H9 (cell line): ENCODE results near the gene ITPA. TPM values are rescaled to one million over a fixed set of nuclear protein-coding genes. Genes with fewer than 3 reads are reported as not detected.

ENCODE experiments used
- DNase-seq: peaks from one replicate; pipeline ENCODE4 v3.0.0-alpha.2; 2017
- H2AFZ ChIP-seq: one replicate; pipeline ENCODE4 v1.6.1; 2013; ENCODE audit warnings: mild to moderate bottlenecking, low read length, control low read depth, moderate library complexity
- H2AK5ac ChIP-seq: 2 replicates; pipeline ENCODE4 v1.6.1; 2013; ENCODE audit warnings: low read length, control low read depth, mixed read lengths; ENCODE audit not compliant: insufficient read length
- H2BK120ac ChIP-seq: one replicate; pipeline ENCODE4 v1.6.1; 2013; ENCODE audit warnings: low read depth, mild to moderate bottlenecking, low read length, control low read depth, inconsistent platforms; ENCODE audit not compliant: poor library complexity, severe bottlenecking
- H2BK12ac ChIP-seq: 2 replicates; pipeline ENCODE4 v1.6.1; 2013; ENCODE audit warnings: low read length, control low read depth, mixed read lengths, low read depth; ENCODE audit not compliant: insufficient read length
- H2BK15ac ChIP-seq: 2 replicates; pipeline ENCODE4 v1.6.1; 2013; ENCODE audit warnings: low read depth, low read length, control low read depth
- H2BK20ac ChIP-seq: one replicate; pipeline ENCODE4 v1.6.1; 2013; ENCODE audit warnings: low read depth, mild to moderate bottlenecking, low read length, control low read depth, inconsistent platforms; ENCODE audit not compliant: poor library complexity, severe bottlenecking
- H2BK5ac ChIP-seq: 2 replicates; pipeline ENCODE4 v1.6.1; 2013; ENCODE audit warnings: low read length, control low read depth, mixed read lengths; ENCODE audit not compliant: insufficient read length
- H3K14ac ChIP-seq: 2 replicates; pipeline ENCODE4 v1.6.1; 2013; ENCODE audit warnings: low read length, control low read depth; ENCODE audit not compliant: insufficient read depth
- H3K18ac ChIP-seq: 2 replicates; pipeline ENCODE4 v1.6.1; 2013; ENCODE audit warnings: low read depth, mild to moderate bottlenecking, mixed read lengths, low read length, control low read depth; ENCODE audit not compliant: insufficient read length
- H3K23ac ChIP-seq: 2 replicates; pipeline ENCODE4 v1.6.1; 2013; ENCODE audit warnings: low read length, control low read depth, mixed read lengths, low read depth; ENCODE audit not compliant: insufficient read length
- H3K23me2 ChIP-seq: 2 replicates; pipeline ENCODE4 v1.6.1; 2013; ENCODE audit warnings: low read depth, mild to moderate bottlenecking, mixed read lengths, low read length, control low read depth; ENCODE audit not compliant: insufficient read length, poor library complexity, severe bottlenecking
- H3K27ac ChIP-seq: 2 replicates; pipeline ENCODE4 v1.5.1; 2013; ENCODE audit warnings: low read length, control low read depth, mixed read lengths, low read depth; ENCODE audit not compliant: insufficient read length
- H3K27me3 ChIP-seq: 2 replicates; pipeline ENCODE4 v1.6.1; 2013; ENCODE audit warnings: low read length, control low read depth, inconsistent platforms; ENCODE audit not compliant: insufficient read depth
- H3K4ac ChIP-seq: 2 replicates; pipeline ENCODE4 v1.6.1; 2013; ENCODE audit warnings: low read depth, mild to moderate bottlenecking, control low read depth, inconsistent platforms, low read length, moderate library complexity
- H3K4me1 ChIP-seq: 2 replicates; pipeline ENCODE4 v1.6.1; 2013; ENCODE audit warnings: low read length, control low read depth, inconsistent platforms; ENCODE audit not compliant: insufficient read depth
- H3K4me2 ChIP-seq: 2 replicates; pipeline ENCODE4 v1.6.1; 2013; ENCODE audit warnings: low read length, control low read depth, mixed read lengths; ENCODE audit not compliant: insufficient read length, insufficient read depth
- H3K56ac ChIP-seq: 2 replicates; pipeline ENCODE4 v1.6.1; 2013; ENCODE audit warnings: low read depth, mild to moderate bottlenecking, mixed read lengths, low read length, control low read depth; ENCODE audit not compliant: insufficient read length
- H3K79me1 ChIP-seq: 2 replicates; pipeline ENCODE4 v1.6.1; 2013; ENCODE audit warnings: low read depth, mild to moderate bottlenecking, moderate library complexity, low read length, control low read depth, inconsistent platforms; ENCODE audit not compliant: insufficient read depth, poor library complexity, severe bottlenecking
- H3K79me2 ChIP-seq: 2 replicates; pipeline ENCODE4 v1.6.1; 2013; ENCODE audit warnings: low read length, control low read depth, inconsistent platforms; ENCODE audit not compliant: insufficient read depth
- H3K9ac ChIP-seq: 2 replicates; pipeline ENCODE4 v1.6.1; 2013; ENCODE audit warnings: low read length, control low read depth, mixed read lengths; ENCODE audit not compliant: insufficient read length; ENCODE audit errors: extremely low read depth
- H3K9me3 ChIP-seq: one replicate; pipeline ENCODE4 v1.6.1; 2013; ENCODE audit warnings: low read depth, low read length, inconsistent platforms; ENCODE audit not compliant: control insufficient read depth
- H3T11ph ChIP-seq: one replicate; pipeline ENCODE4 v1.6.1; 2013; ENCODE audit warnings: mild to moderate bottlenecking, low read length, control low read depth, inconsistent platforms
- H4K20me1 ChIP-seq: one replicate; pipeline ENCODE4 v1.6.1; 2013; ENCODE audit not compliant: control insufficient read depth, insufficient read length, insufficient read depth
- H4K5ac ChIP-seq: 2 replicates; pipeline ENCODE4 v1.6.1; 2013; ENCODE audit warnings: low read depth, mild to moderate bottlenecking, mixed read lengths, low read length, control low read depth; ENCODE audit not compliant: insufficient read length
- H4K8ac ChIP-seq: replicated peaks from 2 replicates; pipeline ENCODE4 v1.6.1; 2013; ENCODE audit warnings: low read length, control low read depth, mixed read lengths, low read depth; ENCODE audit not compliant: insufficient read length
- H4K91ac ChIP-seq: 2 replicates; pipeline ENCODE4 v1.6.1; 2013; ENCODE audit warnings: low read depth, mild to moderate bottlenecking, moderate library complexity, mixed read lengths, low read length, control low read depth; ENCODE audit not compliant: insufficient read length
- H3K27ac Mint-ChIP-seq, 3 experiments: 2 replicates in 2 of 3; 3 replicates in 1 of 3; pipeline ENCODE4 v1.8.0; 2020 to 2021; ENCODE audit warnings: mixed read lengths in 3 of 3, mild to moderate bottlenecking in 1 of 3, moderate library complexity in 1 of 3
- H3K27me3 Mint-ChIP-seq: 2 replicates; pipeline ENCODE4 v1.8.0; 2021; ENCODE audit warnings: low read depth, mild to moderate bottlenecking, moderate library complexity, mixed read lengths
- H3K36me3 Mint-ChIP-seq, 3 experiments: 2 replicates in 2 of 3; 3 replicates in 1 of 3; pipeline ENCODE4 v1.8.0; 2020 to 2021; ENCODE audit warnings: low read depth in 3 of 3, mixed read lengths in 3 of 3; ENCODE audit not compliant: insufficient read depth in 1 of 3
- H3K4me1 Mint-ChIP-seq, 2 experiments: 2 replicates each; pipeline ENCODE4 v1.8.0; 2020; ENCODE audit warnings: mixed read lengths in 2 of 2
- H3K4me3 Mint-ChIP-seq, 2 experiments: 2 replicates in 1 of 2; 3 replicates in 1 of 2; pipeline ENCODE4 v1.8.0; 2020 to 2021; ENCODE audit warnings: mild to moderate bottlenecking in 2 of 2, mixed read lengths in 2 of 2, moderate library complexity in 1 of 2
- H3K9me3 Mint-ChIP-seq, 2 experiments: 2 replicates in 1 of 2; 3 replicates in 1 of 2; pipeline ENCODE4 v1.8.0; 2020; ENCODE audit warnings: mild to moderate bottlenecking in 2 of 2, mixed read lengths in 2 of 2, moderate library complexity in 1 of 2
- WGBS: extraction: QIAGEN DNeasy Blood & Tissue Kit; methylation state at CpG from one replicate; pipeline ENCODE4 v1.1.7; 2013; ENCODE audit warnings: missing lambda C conversion rate, low lambda C conversion rate, mixed read lengths; ENCODE audit not compliant: insufficient read length; ENCODE audit errors: extremely low coverage; 5-methylcytosine and 5-hydroxymethylcytosine counted together
- total RNA-seq: library from RNA; stranded (reverse); gene quantifications from 2 replicates; pipeline ENCODE4 v1.2.1, GENCODE V29; 2021
- TF ChIP-seq, protein P1 (sequence below): fragments of 200-600 bp; sonication (generic); conservative IDR thresholded peaks from 3 replicates; pipeline ENCODE4 v1.8.0; 2021; ENCODE audit warnings: antibody characterized with exemption, mild to moderate bottlenecking

Gene ITPA
- total RNA-seq, 1 experiment from 2014 or later: 74.5 TPM

- Histone ChIP-seq H2BK120ac (no peak within 1 kb of the TSS), H4K8ac (no peak within 1 kb of the TSS), H2BK20ac (no peak within 1 kb of the TSS), H2AFZ (no peak within 1 kb of the TSS), H3K9me3 (no peaks in the 10 kb centered on the region), H3T11ph (no peak within 1 kb of the TSS), H4K5ac (no peak within 1 kb of the TSS), H3K9ac (peak within 1 kb of the TSS; percentile 68), H2BK12ac (no peak within 1 kb of the TSS), H2BK15ac (no peak within 1 kb of the TSS), H3K27me3 (no peaks in the 10 kb centered on the region), H3K79me1 (peaks cover 6% of the 10 kb centered on the region), H3K27ac (no peak within 1 kb of the TSS), H4K91ac (no peak within 1 kb of the TSS), H3K56ac (no peak within 1 kb of the TSS), H3K14ac (peak within 1 kb of the TSS; percentile 82), H3K23me2 (peaks cover 16% of the 10 kb centered on the region), H4K20me1 (no peaks in the 10 kb centered on the region), H3K4me1 (peaks cover 3% of the 10 kb centered on the region; the same call in 1 of the 2 replicates), H3K23ac (no peak within 1 kb of the TSS), H3K18ac (peak within 1 kb of the TSS; percentile 82), H3K4ac (no peak within 1 kb of the TSS), H2AK5ac (no peak within 1 kb of the TSS), H2BK5ac (no peak within 1 kb of the TSS), H3K4me2 (peak within 1 kb of the TSS; percentile 78), H3K79me2 (no peaks in the 10 kb centered on the region; the same call in 1 of the 2 replicates)
- Mint-ChIP-seq H3K4me3 (peak within 1 kb of the TSS; percentile 95 to 97), H3K4me1 (peaks cover 8 to 16% of the 10 kb centered on the region in 2 experiments; a peak in 2 of 4 replicates), H3K27ac (peak within 1 kb of the TSS; percentile 76 to 98 (median 97); a peak in 6 of 7 replicates), H3K9me3 (no peaks in the 10 kb centered on the region; a peak in 1 of 5 replicates), H3K27me3 (no peaks in the 10 kb centered on the region), H3K36me3 (peaks cover 17 to 32% (median 27%) of the 10 kb centered on the region in 3 experiments)
- TF ChIP-seq, protein P1, sequence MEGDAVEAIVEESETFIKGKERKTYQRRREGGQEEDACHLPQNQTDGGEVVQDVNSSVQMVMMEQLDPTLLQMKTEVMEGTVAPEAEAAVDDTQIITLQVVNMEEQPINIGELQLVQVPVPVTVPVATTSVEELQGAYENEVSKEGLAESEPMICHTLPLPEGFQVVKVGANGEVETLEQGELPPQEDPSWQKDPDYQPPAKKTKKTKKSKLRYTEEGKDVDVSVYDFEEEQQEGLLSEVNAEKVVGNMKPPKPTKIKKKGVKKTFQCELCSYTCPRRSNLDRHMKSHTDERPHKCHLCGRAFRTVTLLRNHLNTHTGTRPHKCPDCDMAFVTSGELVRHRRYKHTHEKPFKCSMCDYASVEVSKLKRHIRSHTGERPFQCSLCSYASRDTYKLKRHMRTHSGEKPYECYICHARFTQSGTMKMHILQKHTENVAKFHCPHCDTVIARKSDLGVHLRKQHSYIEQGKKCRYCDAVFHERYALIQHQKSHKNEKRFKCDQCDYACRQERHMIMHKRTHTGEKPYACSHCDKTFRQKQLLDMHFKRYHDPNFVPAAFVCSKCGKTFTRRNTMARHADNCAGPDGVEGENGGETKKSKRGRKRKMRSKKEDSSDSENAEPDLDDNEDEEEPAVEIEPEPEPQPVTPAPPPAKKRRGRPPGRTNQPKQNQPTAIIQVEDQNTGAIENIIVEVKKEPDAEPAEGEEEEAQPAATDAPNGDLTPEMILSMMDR: no peak
- no CpG with 5 or more reads among the region's 48 CpGs for WGBS
- DNase-seq: peak; percentile 84
Observed at GRCh38 chr20:3204124-3204794, 5.0 kb upstream of the ITPA start, which contains the start of gene DDRGK1. TSS of gene DDRGK1 (minus strand) at chr20:3204682. CDS start at chr20:3204627, 55 bp downstream.
